ENCODE results near the gene SPHKAP.

Gene SPHKAP

GRCh38 chr2:228040995-228041394 lies 140.5 kb downstream of the SPHKAP start:
- no peak overlapping the region for H3K4me2 ChIP-seq (ENCODE audit: low read length)
- no peak overlapping the region for H3K9ac ChIP-seq (ENCODE audit: low read length)
- H2BK120ac ChIP-seq (ENCODE audit: low read depth, low read length): no peak overlapping the region
- no peaks in the 10 kb centered on the region for H3K79me2 ChIP-seq (ENCODE audit: control insufficient read depth, insufficient read depth, low read length)
- no peak overlapping the region for H3K18ac ChIP-seq (ENCODE audit: low read length)
- no peak overlapping the region for H3K4me3 ChIP-seq (ENCODE audit: low read length)
- no peak overlapping the region for H4K5ac ChIP-seq (ENCODE audit: low read length)
- no peak overlapping the region for H2BK5ac ChIP-seq (ENCODE audit: low read length)
- no peaks in the 10 kb centered on the region for H3K4me1 ChIP-seq (ENCODE audit: control insufficient read depth, low read depth, low read length)
- H4K8ac ChIP-seq (ENCODE audit: low read depth, low read length): no peak overlapping the region
- no peaks in the 10 kb centered on the region for H3K79me1 ChIP-seq (ENCODE audit: low read length)
- no peak overlapping the region for H2BK15ac ChIP-seq (replicated peaks; ENCODE audit: low read depth)
- H3K23ac ChIP-seq (ENCODE audit: low read length): no peak overlapping the region
- H3K36me3 ChIP-seq (ENCODE audit: control insufficient read depth, insufficient read depth, low read length): no peaks in the 10 kb centered on the region
- DNase-seq: no peak
- no CpG with 5 or more reads among the region's 2 CpGs for WGBS (ENCODE audit: extremely low coverage, insufficient coverage, low lambda C conversion rate)
- no peak overlapping the region for H3K27ac ChIP-seq (ENCODE audit: low read depth, low read length)
- no peaks in the 10 kb centered on the region for H3K27me3 ChIP-seq (ENCODE audit: insufficient read depth, low read length, poor library complexity)
- no peak overlapping the region for H2AK5ac ChIP-seq (ENCODE audit: low read length)
- no peak overlapping the region for H3K56ac ChIP-seq (ENCODE audit: low read length)
- H3K4ac ChIP-seq (ENCODE audit: low read depth, low read length): no peak overlapping the region

DNA sequence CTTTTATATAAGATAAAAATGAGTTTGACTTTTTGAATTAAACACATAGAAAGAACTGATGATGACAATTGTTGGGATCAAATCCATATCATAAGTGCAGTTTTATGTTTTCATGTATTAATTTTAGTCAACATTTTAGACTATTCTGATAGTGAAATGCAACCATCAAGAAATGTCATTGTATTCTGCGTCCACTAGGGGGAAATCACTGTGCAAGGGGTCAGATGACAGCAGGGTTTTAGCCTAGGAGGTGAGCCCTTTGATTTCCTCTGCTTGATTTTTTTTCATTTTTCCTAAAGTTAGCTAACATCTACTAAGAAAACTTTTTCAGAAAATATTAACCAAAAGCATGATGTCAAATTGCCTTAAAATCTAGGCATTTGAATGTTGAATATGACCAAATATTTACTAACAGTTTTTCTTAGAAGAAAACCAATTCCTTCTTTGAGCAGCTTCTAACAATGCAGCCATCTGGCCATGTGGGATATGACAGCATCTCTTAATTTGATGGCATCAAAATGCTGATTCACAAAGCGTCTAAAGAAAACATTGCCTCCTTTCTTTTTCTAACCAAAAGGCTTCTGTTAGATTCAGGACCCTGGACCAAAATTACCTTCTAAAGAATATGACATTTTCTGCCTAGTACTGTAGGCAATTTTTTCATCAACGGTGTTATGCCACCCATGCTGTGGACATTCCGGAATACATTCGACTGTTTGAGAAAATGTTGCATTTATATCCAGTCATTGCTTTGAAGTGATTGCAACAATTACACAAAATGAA lies 141.5 kb downstream of the SPHKAP start:
- Histone ChIP-seq H2BK15ac (replicated peaks; ENCODE audit: low read depth) (no peak overlapping the region), H3K23ac (ENCODE audit: low read length) (no peak overlapping the region), H3K56ac (ENCODE audit: low read length) (no peak overlapping the region), H3K27me3 (ENCODE audit: insufficient read depth, low read length, poor library complexity) (no peaks in the 10 kb centered on the region), H3K36me3 (ENCODE audit: control insufficient read depth, insufficient read depth, low read length) (no peaks in the 10 kb centered on the region), H3K4me2 (ENCODE audit: low read length) (no peak overlapping the region), H3K79me2 (ENCODE audit: control insufficient read depth, insufficient read depth, low read length) (no peaks in the 10 kb centered on the region), H2BK5ac (ENCODE audit: low read length) (no peak overlapping the region), H3K18ac (ENCODE audit: low read length) (no peak overlapping the region), H3K9ac (ENCODE audit: low read length) (no peak overlapping the region), H2BK120ac (ENCODE audit: low read depth, low read length) (no peak overlapping the region), H2AK5ac (ENCODE audit: low read length) (no peak overlapping the region), H3K79me1 (ENCODE audit: low read length) (no peaks in the 10 kb centered on the region), H3K27ac (ENCODE audit: low read depth, low read length) (no peak overlapping the region), H3K4me1 (ENCODE audit: control insufficient read depth, low read depth, low read length) (no peaks in the 10 kb centered on the region), H4K8ac (ENCODE audit: low read depth, low read length) (no peak overlapping the region), H3K4me3 (ENCODE audit: low read length) (no peak overlapping the region), H3K4ac (ENCODE audit: low read depth, low read length) (no peak overlapping the region), H4K5ac (ENCODE audit: low read length) (no peak overlapping the region)
- WGBS (ENCODE audit: extremely low coverage, insufficient coverage, low lambda C conversion rate): no CpG with 5 or more reads among the region's 5 CpGs
- peak; percentile 63 for DNase-seq

DNA sequence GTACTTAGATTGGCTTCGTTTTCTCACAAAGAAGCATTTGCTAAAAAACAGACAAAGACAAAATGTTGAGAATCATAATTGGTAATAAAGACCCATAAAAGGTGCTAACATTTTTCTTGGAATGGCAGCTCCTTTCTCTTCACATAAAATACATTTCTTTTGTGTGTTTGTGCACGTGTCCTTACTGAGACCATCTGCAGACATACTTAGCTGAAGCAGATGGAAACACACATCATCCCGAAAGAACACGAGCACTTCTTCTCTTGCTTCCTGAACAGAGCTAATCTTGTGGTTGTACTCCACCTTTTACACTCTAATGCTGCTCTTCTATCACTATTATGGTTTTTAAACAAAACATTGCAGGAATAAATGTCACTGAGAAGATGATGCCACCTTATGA lies 142.5 kb downstream of the SPHKAP start:
- H3K4me2 ChIP-seq (ENCODE audit: low read length): no peak overlapping the region
- no peaks in the 10 kb centered on the region for H3K36me3 ChIP-seq (ENCODE audit: control insufficient read depth, insufficient read depth, low read length)
- H3K79me1 ChIP-seq (ENCODE audit: low read length): no peaks in the 10 kb centered on the region
- H2AK5ac ChIP-seq (ENCODE audit: low read length): no peak overlapping the region
- no peak overlapping the region for H3K23ac ChIP-seq (ENCODE audit: low read length)
- no peak overlapping the region for H4K8ac ChIP-seq (ENCODE audit: low read depth, low read length)
- H3K4ac ChIP-seq (ENCODE audit: low read depth, low read length): no peak overlapping the region
- no peak overlapping the region for H3K56ac ChIP-seq (ENCODE audit: low read length)
- H2BK5ac ChIP-seq (ENCODE audit: low read length): no peak overlapping the region
- H3K79me2 ChIP-seq (ENCODE audit: control insufficient read depth, insufficient read depth, low read length): no peaks in the 10 kb centered on the region
- no peak overlapping the region for H4K5ac ChIP-seq (ENCODE audit: low read length)
- WGBS (ENCODE audit: extremely low coverage, insufficient coverage, low lambda C conversion rate): no CpG with 5 or more reads among the region's 4 CpGs
- DNase-seq: no peak
- H3K27me3 ChIP-seq (ENCODE audit: insufficient read depth, low read length, poor library complexity): no peaks in the 10 kb centered on the region
- H3K4me3 ChIP-seq (ENCODE audit: low read length): no peak overlapping the region
- H2BK120ac ChIP-seq (ENCODE audit: low read depth, low read length): no peak overlapping the region
- no peak overlapping the region for H3K18ac ChIP-seq (ENCODE audit: low read length)
- H3K27ac ChIP-seq (ENCODE audit: low read depth, low read length): no peak overlapping the region
- H2BK15ac ChIP-seq (replicated peaks; ENCODE audit: low read depth): no peak overlapping the region
- no peaks in the 10 kb centered on the region for H3K4me1 ChIP-seq (ENCODE audit: control insufficient read depth, low read depth, low read length)
- no peak overlapping the region for H3K9ac ChIP-seq (ENCODE audit: low read length)

DNA sequence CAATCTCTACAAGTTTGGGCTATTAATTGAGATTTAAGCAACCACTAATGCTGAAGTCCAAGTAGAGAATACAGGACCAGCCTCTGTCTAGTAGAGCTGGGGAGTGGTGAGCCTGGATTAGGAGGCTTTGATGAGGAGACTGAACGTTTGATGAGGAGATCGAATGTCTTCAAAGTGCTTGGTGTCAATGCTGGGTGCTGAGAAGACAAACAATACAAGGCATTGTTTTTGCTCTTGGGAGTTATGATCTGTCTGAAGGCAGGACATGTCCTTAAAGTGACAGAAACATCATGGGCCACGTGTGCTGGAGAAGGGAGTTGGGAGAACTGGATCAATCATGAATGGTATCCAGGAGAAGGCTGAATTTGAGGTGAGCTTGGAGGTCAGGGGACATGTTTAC lies 143.6 kb downstream of the SPHKAP start:
- no peak overlapping the region for H3K56ac ChIP-seq (ENCODE audit: low read length)
- WGBS (ENCODE audit: extremely low coverage, insufficient coverage, low lambda C conversion rate): no CpG with 5 or more reads among the region's 3 CpGs
- no peak overlapping the region for H2BK120ac ChIP-seq (ENCODE audit: low read depth, low read length)
- H3K4ac ChIP-seq (ENCODE audit: low read depth, low read length): no peak overlapping the region
- H3K18ac ChIP-seq (ENCODE audit: low read length): no peak overlapping the region
- H2BK5ac ChIP-seq (ENCODE audit: low read length): no peak overlapping the region
- H3K9ac ChIP-seq (ENCODE audit: low read length): no peak overlapping the region
- H4K5ac ChIP-seq (ENCODE audit: low read length): no peak overlapping the region
- H3K23ac ChIP-seq (ENCODE audit: low read length): no peak overlapping the region
- H2AK5ac ChIP-seq (ENCODE audit: low read length): no peak overlapping the region
- H3K36me3 ChIP-seq (ENCODE audit: control insufficient read depth, insufficient read depth, low read length): no peaks in the 10 kb centered on the region
- no peaks in the 10 kb centered on the region for H3K27me3 ChIP-seq (ENCODE audit: insufficient read depth, low read length, poor library complexity)
- no peak overlapping the region for H2BK15ac ChIP-seq (replicated peaks; ENCODE audit: low read depth)
- no peaks in the 10 kb centered on the region for H3K4me1 ChIP-seq (ENCODE audit: control insufficient read depth, low read depth, low read length)
- H3K79me2 ChIP-seq (ENCODE audit: control insufficient read depth, insufficient read depth, low read length): no peaks in the 10 kb centered on the region
- no peak overlapping the region for H3K4me3 ChIP-seq (ENCODE audit: low read length)
- no peaks in the 10 kb centered on the region for H3K79me1 ChIP-seq (ENCODE audit: low read length)
- H3K4me2 ChIP-seq (ENCODE audit: low read length): no peak overlapping the region
- no peak overlapping the region for H3K27ac ChIP-seq (ENCODE audit: low read depth, low read length)
- DNase-seq: no peak
- H4K8ac ChIP-seq (ENCODE audit: low read depth, low read length): no peak overlapping the region

- no peaks in the 10 kb centered on the region for H3K4me1 ChIP-seq (ENCODE audit: control insufficient read depth, low read depth, low read length)
- no CpG with 5 or more reads among the region's 6 CpGs for WGBS (ENCODE audit: extremely low coverage, insufficient coverage, low lambda C conversion rate)
- H3K4ac ChIP-seq (ENCODE audit: low read depth, low read length): no peak overlapping the region
- no peak overlapping the region for H3K4me3 ChIP-seq (ENCODE audit: low read length)
- no peak overlapping the region for H3K9ac ChIP-seq (ENCODE audit: low read length)
- no peak overlapping the region for H3K18ac ChIP-seq (ENCODE audit: low read length)
- H3K79me2 ChIP-seq (ENCODE audit: control insufficient read depth, insufficient read depth, low read length): no peaks in the 10 kb centered on the region
- H3K4me2 ChIP-seq (ENCODE audit: low read length): no peak overlapping the region
- H2BK120ac ChIP-seq (ENCODE audit: low read depth, low read length): no peak overlapping the region
- no peak overlapping the region for H2BK5ac ChIP-seq (ENCODE audit: low read length)
- peak; percentile 19 for DNase-seq
- no peaks in the 10 kb centered on the region for H3K27me3 ChIP-seq (ENCODE audit: insufficient read depth, low read length, poor library complexity)
- no peaks in the 10 kb centered on the region for H3K36me3 ChIP-seq (ENCODE audit: control insufficient read depth, insufficient read depth, low read length)
- H3K79me1 ChIP-seq (ENCODE audit: low read length): no peaks in the 10 kb centered on the region
- H2AK5ac ChIP-seq (ENCODE audit: low read length): no peak overlapping the region
- no peak overlapping the region for H4K5ac ChIP-seq (ENCODE audit: low read length)
- no peak overlapping the region for H3K27ac ChIP-seq (ENCODE audit: low read depth, low read length)
- no peak overlapping the region for H4K8ac ChIP-seq (ENCODE audit: low read depth, low read length)
- no peak overlapping the region for H2BK15ac ChIP-seq (replicated peaks; ENCODE audit: low read depth)
- no peak overlapping the region for H3K56ac ChIP-seq (ENCODE audit: low read length)
- no peak overlapping the region for H3K23ac ChIP-seq (ENCODE audit: low read length)
These were observed 157.9 kb downstream of the SPHKAP start for GRCh38 chr2:228023619-228024018.

- Histone ChIP-seq H4K5ac (ENCODE audit: low read length) (no peak overlapping the region), H3K23ac (ENCODE audit: low read length) (no peak overlapping the region), H4K8ac (ENCODE audit: low read depth, low read length) (no peak overlapping the region), H3K18ac (ENCODE audit: low read length) (no peak overlapping the region), H3K79me1 (ENCODE audit: low read length) (no peaks in the 10 kb centered on the region), H3K9ac (ENCODE audit: low read length) (no peak overlapping the region), H3K56ac (ENCODE audit: low read length) (no peak overlapping the region), H3K79me2 (ENCODE audit: control insufficient read depth, insufficient read depth, low read length) (no peaks in the 10 kb centered on the region), H2AK5ac (ENCODE audit: low read length) (no peak overlapping the region), H2BK15ac (replicated peaks; ENCODE audit: low read depth) (no peak overlapping the region), H2BK5ac (ENCODE audit: low read length) (no peak overlapping the region), H2BK120ac (ENCODE audit: low read depth, low read length) (no peak overlapping the region), H3K36me3 (ENCODE audit: control insufficient read depth, insufficient read depth, low read length) (no peaks in the 10 kb centered on the region), H3K4me3 (ENCODE audit: low read length) (no peak overlapping the region), H3K27ac (ENCODE audit: low read depth, low read length) (no peak overlapping the region), H3K27me3 (ENCODE audit: insufficient read depth, low read length, poor library complexity) (no peaks in the 10 kb centered on the region), H3K4me1 (ENCODE audit: control insufficient read depth, low read depth, low read length) (no peaks in the 10 kb centered on the region), H3K4me2 (ENCODE audit: low read length) (no peak overlapping the region), H3K4ac (ENCODE audit: low read depth, low read length) (no peak overlapping the region)
- no peak for DNase-seq
- WGBS (ENCODE audit: extremely low coverage, insufficient coverage, low lambda C conversion rate): no CpG with 5 or more reads among the region's 7 CpGs
These were observed 163.2 kb downstream of the SPHKAP start for GRCh38 chr2:228018311-228018710.
